T47D (cell line): ENCODE results near the gene TTLL8.

ENCODE experiments used
- DNase-seq, 2 experiments: peaks; one replicate each; pipeline versions ENCODE4 v3.0.0 to v3.0.0-alpha.2; 2011 to 2012; ENCODE audit warnings: low read depth in 1 of 2, low spot score in 1 of 2
- JUND ChIP-seq: IDR thresholded peaks from 2 replicates; pipeline ENCODE4 v1.6.1; 2012; ENCODE audit warnings: low read depth
- in situ Hi-C: cut with HindIII; loops from 2 replicates; pipeline ENCODE4 v1.10.0; 2016; ENCODE audit warnings: low sequenced_read_pairs, low pct_unique_long_range_greater_than_20kb

The TTLL8 gene

GRCh38 chr22:49979587-49980264 lies 78.4 kb downstream of the TTLL8 start:
- DNase-seq = peak; percentile 30 to 68
- in situ Hi-C loops = no loop called here
- no peak for TF ChIP-seq JUND

- in situ Hi-C loops = no loop called here
- no peak for DNase-seq
- TF ChIP-seq JUND = no peak
Observed at GRCh38 chr22:49977578-49977977, 80.5 kb downstream of the TTLL8 start.

- TF ChIP-seq JUND = no peak
- in situ Hi-C loops = no loop called here
- DNase-seq = no peak
Observed at GRCh38 chr22:49976439-49977175, 81.5 kb downstream of the TTLL8 start.

- in situ Hi-C loops = no loop called here
- no peak for TF ChIP-seq JUND
- no peak for DNase-seq
Observed at GRCh38 chr22:49975543-49976389, 82.3 kb downstream of the TTLL8 start.

GRCh38 chr22:49973018-49973961 lies 84.8 kb downstream of the TTLL8 start:
- in situ Hi-C loops = no loop called here
- DNase-seq = no peak
- no peak for TF ChIP-seq JUND

- DNase-seq = no peak
- in situ Hi-C loops = no loop called here
- no peak for TF ChIP-seq JUND
Observed at GRCh38 chr22:49972163-49973017, 85.7 kb downstream of the TTLL8 start.

- DNase-seq = peak; percentile 61 to 94
- in situ Hi-C loops = no loop called here
- TF ChIP-seq JUND = no peak
Observed at GRCh38 chr22:49971232-49972162, 86.6 kb downstream of the TTLL8 start.

GRCh38 chr22:49970528-49971231 lies 87.4 kb downstream of the TTLL8 start:
- DNase-seq = peak; percentile 66 to 98
- in situ Hi-C loops = no loop called here
- TF ChIP-seq JUND = peak; percentile 84; the same call in 1 of the 2 replicates

- in situ Hi-C loops = no loop called here
- no peak for DNase-seq
Observed at GRCh38 chr22:49969751-49970527, 88.2 kb downstream of the TTLL8 start.

More at GRCh38 chr22:49969751-49970527, 88.2 kb downstream of the TTLL8 start:
- no peak for TF ChIP-seq JUND
